HG03175 (cell line): ENCODE results near the gene PCK2.

Experiments used
- ATAC-seq: cut with Tn5 transposase; IDR thresholded peaks from one replicate; pipeline ENCODE4 v1.9.1; 2021; ENCODE audit warnings: mild to moderate bottlenecking, moderate library complexity; ENCODE audit not compliant: unreplicated experiment

Gene PCK2

DNA sequence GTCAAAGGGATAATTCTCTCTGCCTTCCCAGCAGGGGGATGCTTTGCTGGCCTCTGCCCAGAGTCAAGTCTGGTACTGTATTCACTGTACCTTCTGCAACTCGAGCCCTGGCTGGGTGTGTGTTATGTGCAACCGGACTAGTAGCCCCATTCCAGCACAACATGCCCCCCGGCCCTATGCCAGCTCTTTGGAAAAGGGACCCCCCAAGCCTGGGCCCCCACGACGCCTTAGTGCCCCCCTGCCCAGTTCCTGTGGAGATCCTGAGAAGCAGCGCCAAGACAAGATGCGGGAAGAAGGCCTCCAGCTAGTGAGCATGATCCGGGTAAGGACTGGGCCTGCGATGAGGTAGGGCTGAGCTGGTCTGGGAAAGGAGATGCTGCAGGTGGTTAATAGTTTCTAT is 56.5 kb downstream of the PCK2 start:
- ATAC-seq = no peak

DNA sequence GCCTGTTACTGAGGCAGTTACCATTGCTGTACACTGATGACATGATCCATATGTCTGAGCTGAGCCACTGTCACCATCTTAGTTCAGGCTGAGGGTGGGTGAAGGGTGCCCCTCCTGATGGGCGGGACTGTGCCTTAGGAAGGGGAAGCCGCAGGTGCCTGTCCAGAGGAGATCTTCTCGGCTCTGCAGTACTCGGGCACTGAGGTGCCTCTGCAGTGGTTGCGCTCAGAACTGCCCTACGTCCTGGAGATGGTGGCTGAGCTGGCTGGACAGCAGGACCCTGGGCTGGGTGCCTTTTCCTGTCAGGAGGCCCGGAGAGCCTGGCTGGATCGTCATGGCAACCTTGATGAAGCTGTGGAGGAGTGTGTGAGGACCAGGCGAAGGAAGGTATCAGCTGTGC is 56.9 kb downstream of the PCK2 start:
- ATAC-seq = no peak

DNA sequence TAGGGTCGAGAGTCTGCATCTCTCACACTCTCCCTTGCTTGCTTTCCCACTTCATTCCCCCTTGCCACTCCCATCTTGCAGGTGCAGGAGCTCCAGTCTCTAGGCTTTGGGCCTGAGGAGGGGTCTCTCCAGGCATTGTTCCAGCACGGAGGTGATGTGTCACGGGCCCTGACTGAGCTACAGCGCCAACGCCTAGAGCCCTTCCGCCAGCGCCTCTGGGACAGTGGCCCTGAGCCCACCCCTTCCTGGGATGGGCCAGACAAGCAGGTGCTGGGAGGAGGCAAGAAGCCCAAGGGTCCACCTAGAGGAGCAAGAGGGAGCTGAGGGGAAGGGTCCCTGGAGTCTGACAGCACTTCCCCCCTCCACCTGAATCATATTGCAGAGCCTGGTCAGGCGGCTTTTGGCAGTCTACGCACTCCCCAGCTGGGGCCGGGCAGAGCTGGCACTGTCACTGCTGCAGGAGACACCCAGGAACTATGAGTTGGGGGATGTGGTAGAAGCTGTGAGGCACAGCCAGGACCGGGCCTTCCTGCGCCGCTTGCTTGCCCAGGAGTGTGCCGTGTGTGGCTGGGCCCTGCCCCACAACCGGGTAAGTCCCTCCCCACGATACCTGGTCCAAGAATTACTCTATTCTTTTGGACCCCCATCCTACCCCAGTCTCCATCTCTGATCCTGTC is 57.4 kb downstream of the PCK2 start:
- ATAC-seq = no peak
